Cardiac fibroblast (primary cell): ENCODE measurements around the gene ARSB.
A peak's percentile ranks its signal among the peaks of the same experiment; 100 is the strongest.
"Not testable (repeated sequence)": the region's sequence is repeated elsewhere in the genome, so short reads cannot be mapped to it uniquely, and the experiment has no call there.

ENCODE experiments used
- DNase-seq, 2 donors: peaks; one replicate each; pipeline versions ENCODE4 v3.0.0 to v3.0.0-alpha.2; 2010; ENCODE audit warnings: low read depth in 2 of 2
- H3K4me3 ChIP-seq, 2 donors: replicated peaks in 1 of 2; 1 replicate in 1 of 2; 2 replicates in 1 of 2; pipeline ENCODE4 v1.5.1; 2011; ENCODE audit warnings: low read depth in 2 of 2, low read length in 2 of 2, mild to moderate bottlenecking in 2 of 2, moderate library complexity in 1 of 2
- TF ChIP-seq, protein P1 (sequence below): IDR thresholded peaks from one replicate; pipeline ENCODE4 v1.5.1; 2011; ENCODE audit warnings: low read depth, mild to moderate bottlenecking, low read length, inconsistent platforms

ARSB gene

DNA sequence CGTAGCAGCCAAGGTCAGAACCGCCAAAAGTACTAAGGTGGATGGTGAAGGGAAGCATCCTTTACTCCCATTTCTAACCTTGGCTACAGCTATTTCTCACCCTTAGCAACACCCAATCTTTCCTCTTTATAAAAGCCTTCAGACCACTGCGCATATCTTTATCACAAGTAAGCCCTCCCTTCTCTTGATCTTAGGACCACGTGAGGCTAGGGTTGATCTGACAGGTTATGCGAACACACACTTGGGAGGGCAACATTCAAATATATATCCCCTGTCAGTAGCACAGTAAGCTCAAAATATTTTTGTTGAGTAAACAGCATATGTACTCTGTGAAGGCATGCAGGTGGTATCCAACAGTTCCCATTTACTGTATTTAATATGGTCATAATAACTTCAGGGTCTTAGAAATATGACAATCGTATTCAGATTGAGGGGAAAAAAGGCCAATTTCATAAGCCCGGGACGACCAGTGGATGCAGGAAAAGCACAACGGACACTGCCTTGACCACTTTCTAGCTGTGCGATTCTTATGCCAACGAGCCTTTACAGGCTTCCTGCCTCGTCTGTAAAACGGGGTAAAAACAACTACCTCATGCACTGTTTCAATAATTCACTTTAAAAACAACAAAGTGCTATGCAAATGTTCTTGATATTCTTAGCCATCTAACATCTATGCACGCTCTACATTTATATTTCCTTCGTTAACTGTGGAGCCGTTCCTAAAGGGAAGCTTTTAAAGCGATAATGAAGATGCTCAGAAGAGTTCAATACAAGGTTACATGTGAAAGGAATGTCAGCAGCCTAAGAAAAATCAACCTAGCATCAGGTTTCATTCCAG, 1.3 kb downstream of the ARSB start:
- TF ChIP-seq, protein P1, sequence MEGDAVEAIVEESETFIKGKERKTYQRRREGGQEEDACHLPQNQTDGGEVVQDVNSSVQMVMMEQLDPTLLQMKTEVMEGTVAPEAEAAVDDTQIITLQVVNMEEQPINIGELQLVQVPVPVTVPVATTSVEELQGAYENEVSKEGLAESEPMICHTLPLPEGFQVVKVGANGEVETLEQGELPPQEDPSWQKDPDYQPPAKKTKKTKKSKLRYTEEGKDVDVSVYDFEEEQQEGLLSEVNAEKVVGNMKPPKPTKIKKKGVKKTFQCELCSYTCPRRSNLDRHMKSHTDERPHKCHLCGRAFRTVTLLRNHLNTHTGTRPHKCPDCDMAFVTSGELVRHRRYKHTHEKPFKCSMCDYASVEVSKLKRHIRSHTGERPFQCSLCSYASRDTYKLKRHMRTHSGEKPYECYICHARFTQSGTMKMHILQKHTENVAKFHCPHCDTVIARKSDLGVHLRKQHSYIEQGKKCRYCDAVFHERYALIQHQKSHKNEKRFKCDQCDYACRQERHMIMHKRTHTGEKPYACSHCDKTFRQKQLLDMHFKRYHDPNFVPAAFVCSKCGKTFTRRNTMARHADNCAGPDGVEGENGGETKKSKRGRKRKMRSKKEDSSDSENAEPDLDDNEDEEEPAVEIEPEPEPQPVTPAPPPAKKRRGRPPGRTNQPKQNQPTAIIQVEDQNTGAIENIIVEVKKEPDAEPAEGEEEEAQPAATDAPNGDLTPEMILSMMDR = no peak
- peak overlapping the region; percentile 66 to 72 for H3K4me3 ChIP-seq

DNA sequence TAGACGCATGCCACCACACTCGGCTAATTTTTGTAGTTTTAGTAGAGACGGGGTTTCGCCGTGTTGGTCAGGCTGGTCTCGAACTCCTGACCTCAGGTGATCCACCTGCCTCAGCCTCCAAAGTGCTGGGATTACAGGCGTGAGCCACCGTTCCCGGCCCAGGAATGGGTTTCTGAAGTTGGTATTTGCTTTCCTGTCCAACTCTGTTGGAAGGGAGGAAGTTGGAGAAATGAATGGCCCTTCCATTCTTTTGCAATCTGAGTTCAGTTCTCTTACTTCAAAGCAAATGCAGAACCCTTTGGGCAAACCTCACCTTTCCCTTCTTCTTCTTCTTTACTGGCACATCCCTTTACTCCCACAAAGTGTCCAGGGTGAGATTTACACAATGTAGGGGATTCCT, 1.9 kb downstream of the ARSB start:
- not testable (repeated sequence) for DNase-seq, H3K4me3 ChIP-seq

More for the DNA sequence above, 1.3 kb downstream of the ARSB start:
- DNase-seq = peak in 1 of 2 donors; percentile 11

DNA sequence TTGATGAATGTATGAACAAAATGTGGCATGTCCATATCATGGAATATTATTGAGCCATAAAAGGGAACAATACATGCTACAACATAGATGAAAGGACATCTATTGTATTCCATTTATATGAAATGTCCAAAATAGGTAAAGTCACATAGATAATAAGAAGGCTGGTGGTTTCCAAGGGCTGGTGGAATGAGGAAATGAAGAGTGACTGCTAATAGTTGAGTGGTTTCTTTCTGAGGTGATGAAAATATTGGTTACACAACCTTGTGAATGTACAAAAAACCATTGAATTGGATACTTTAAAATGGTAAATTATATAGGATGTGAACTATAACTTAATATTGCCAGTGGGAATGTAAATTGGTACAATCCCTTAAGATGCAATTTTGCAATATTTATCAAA, 5.2 kb downstream of the ARSB start:
- no peak overlapping the region for H3K4me3 ChIP-seq

DNA sequence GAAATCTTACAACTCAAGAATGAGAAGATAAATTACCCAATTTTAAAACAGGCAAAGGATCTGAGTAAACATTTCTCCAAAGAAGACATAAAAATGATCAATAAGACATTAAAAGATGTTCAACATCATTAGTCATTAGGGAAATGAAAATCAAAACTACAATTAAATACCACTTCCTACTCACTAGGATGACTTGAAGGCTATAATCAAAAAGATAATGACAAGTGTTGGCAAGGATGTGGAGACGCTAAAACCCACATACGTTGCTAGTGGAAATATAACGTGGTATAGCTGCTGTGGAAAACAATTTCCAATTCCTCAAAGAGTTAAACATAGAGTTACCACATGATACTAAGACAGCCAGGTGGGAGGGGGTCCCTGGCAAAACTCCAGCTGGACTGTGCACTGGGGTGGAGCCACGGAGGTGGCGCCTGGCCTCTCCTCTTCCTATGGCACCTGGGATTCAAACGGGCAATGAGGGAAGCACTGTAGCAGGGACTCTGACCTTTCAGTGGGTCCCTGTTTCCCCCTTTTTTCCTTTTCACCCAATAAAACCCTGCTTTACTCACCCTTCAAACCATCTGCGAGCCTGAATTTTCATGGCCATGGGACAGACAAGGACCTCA, 5.9 kb downstream of the ARSB start:
- no peak overlapping the region for H3K4me3 ChIP-seq
- no peak for DNase-seq
- TF ChIP-seq, protein P1 = no peak

More for the DNA sequence above, 5.2 kb downstream of the ARSB start:
- no peak for DNase-seq
- TF ChIP-seq, protein P1 = no peak

DNA sequence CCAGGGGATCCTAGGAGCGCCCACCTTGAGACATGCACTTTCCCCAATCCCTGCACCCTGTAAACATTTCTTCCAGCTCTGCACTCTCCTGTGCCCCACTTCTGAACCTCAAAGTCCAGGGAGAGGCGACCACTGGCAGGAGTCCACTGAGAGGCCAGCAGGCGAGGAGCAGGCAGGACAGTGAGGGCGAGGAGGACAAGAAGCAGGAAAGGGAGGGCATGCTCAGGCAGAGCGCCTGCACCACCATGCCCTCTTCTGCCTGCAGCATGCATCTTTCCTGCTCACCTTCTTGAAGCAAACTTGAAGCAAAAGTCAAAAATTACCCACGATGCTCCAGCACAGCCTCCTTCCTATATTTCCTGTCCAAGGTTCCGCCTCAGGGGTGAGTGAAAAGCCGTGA, 10.1 kb downstream of the ARSB start:
- no peak for DNase-seq
- H3K4me3 ChIP-seq = no peak overlapping the region
- TF ChIP-seq, protein P1 = no peak

DNA sequence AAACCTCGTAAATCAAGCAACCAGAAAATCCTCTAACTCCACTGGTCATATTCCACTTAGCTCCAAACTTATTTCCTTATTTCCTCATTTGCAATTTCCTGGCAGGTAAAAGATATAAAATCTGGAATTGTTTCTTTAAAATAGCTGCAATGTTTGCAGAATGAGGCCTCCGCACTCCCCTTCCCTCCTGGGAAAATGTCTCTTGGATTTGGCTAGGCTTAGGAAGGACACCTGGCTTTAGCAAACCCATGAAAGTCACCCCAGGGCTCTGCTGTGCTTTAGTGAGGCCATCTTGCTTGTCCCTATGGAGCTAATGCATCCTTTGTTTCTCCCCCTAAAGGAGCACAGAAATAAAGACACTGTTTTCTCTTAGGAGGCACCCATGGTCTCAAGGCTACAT, 10.5 kb downstream of the ARSB start:
- DNase-seq = no peak
- TF ChIP-seq, protein P1 = no peak
- no peak overlapping the region for H3K4me3 ChIP-seq

DNA sequence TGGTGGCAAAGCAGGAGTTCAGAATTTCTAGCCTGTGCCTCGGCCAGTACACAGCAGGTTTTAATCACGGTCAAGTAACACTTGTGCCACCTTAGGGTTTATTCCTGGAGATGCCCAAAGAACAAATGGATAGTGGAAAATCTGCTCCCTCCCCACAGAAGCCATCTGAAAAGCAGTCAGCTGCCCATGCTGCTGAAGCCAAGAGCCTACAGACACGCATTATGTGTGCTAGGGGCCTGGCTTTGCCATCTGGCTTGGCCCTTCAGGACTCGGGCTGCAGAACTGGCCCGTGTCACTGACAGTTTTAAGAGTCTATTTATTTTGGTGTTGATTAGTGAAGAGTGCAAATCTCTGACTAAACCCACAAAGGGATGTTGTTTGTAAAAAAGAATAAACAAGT, 11.1 kb downstream of the ARSB start:
- TF ChIP-seq, protein P1 = no peak
- no peak for DNase-seq

More for the DNA sequence above, 11.1 kb downstream of the ARSB start:
- H3K4me3 ChIP-seq = no peak overlapping the region
